RCC 7860 (cell line): ENCODE measurements around the gene CCDC24.

Experiments
- DNase-seq: peaks from one replicate; pipeline ENCODE4 v3.0.0-alpha.2; 2015; ENCODE audit warnings: low spot score
- FAIRE-seq: peaks from 2 replicates; lab custom pipeline; 2012; peaks lifted over from hg19 to GRCh38; lab: Jason Lieb, UNC

Gene CCDC24

GRCh38 chr1:43991476-43992231 lies at the start of gene CCDC24:
TSS of gene CCDC24 (plus strand) at chr1:43991599. CDS start at chr1:43991879, 280 bp downstream.
- peak; percentile 74 for DNase-seq
- FAIRE-seq: peak; percentile 67

GRCh38 chr1:43942411-43942810 lies 49.0 kb upstream of the CCDC24 start:
- no peak for FAIRE-seq

GRCh38 chr1:43944860-43945259 lies 46.5 kb upstream of the CCDC24 start:
- DNase-seq (no peak), FAIRE-seq (no peak)

More at GRCh38 chr1:43942411-43942810, 49.0 kb upstream of the CCDC24 start:
- no peak for DNase-seq

- FAIRE-seq (no peak), DNase-seq (no peak)
These were observed 45.6 kb upstream of the CCDC24 start for GRCh38 chr1:43945674-43946235.

GRCh38 chr1:43946236-43947060 lies 45.0 kb upstream of the CCDC24 start, which contains the start of gene IPO13:
TSS of gene IPO13 (plus strand) at chr1:43946950. CDS start at chr1:43947601, 651 bp downstream.
- DNase-seq: peak; percentile 93
- FAIRE-seq: peak; percentile 68

- no peak for DNase-seq
- FAIRE-seq: no peak
These were observed 44.1 kb upstream of the CCDC24 start for GRCh38 chr1:43947061-43947873.

GRCh38 chr1:43947874-43948437 lies 43.4 kb upstream of the CCDC24 start:
- FAIRE-seq: no peak
- no peak for DNase-seq

GRCh38 chr1:43949678-43950077 lies 41.7 kb upstream of the CCDC24 start:
- FAIRE-seq (no peak), DNase-seq (no peak)

GRCh38 chr1:43951021-43951985 lies 40.1 kb upstream of the CCDC24 start:
- DNase-seq: peak; percentile 69
- peak; percentile 94 for FAIRE-seq

GRCh38 chr1:43952731-43953346 lies 38.6 kb upstream of the CCDC24 start:
- DNase-seq: peak; percentile 25

GRCh38 chr1:43953361-43953760 lies 38.0 kb upstream of the CCDC24 start:
- DNase-seq (no peak), FAIRE-seq (no peak)

More at GRCh38 chr1:43952731-43953346, 38.6 kb upstream of the CCDC24 start:
- FAIRE-seq: no peak

- FAIRE-seq (no peak), DNase-seq (no peak)
These were observed 37.4 kb upstream of the CCDC24 start for GRCh38 chr1:43954036-43954435.

GRCh38 chr1:43956234-43956633 lies 35.2 kb upstream of the CCDC24 start:
- FAIRE-seq (no peak), DNase-seq (no peak)

- FAIRE-seq (no peak), DNase-seq (no peak)
These were observed 33.9 kb upstream of the CCDC24 start for GRCh38 chr1:43957407-43958040.

GRCh38 chr1:43958351-43959255 lies 32.8 kb upstream of the CCDC24 start:
- DNase-seq: no peak
- no peak for FAIRE-seq

- no peak for FAIRE-seq
- DNase-seq: no peak
These were observed 30.6 kb upstream of the CCDC24 start for GRCh38 chr1:43960798-43961197.

- FAIRE-seq (no peak), DNase-seq (no peak)
These were observed 29.7 kb upstream of the CCDC24 start for GRCh38 chr1:43961692-43962091.
